Ascending aorta (tissue), 2 donors: ENCODE measurements around the gene ST6GALNAC3. TPM values are rescaled to one million over a fixed set of nuclear protein-coding genes. Genes with fewer than 3 reads are reported as not detected.

Source experiments
- DNase-seq, 2 donors: peaks; one replicate each; pipeline ENCODE4 v3.0.0-alpha.2; 2019; ENCODE audit warnings: low spot score in 2 of 2
- H3K27ac ChIP-seq, 2 donors: fragments of 200-600 bp; sonication (generic); one replicate each; pipeline ENCODE4 v1.5.1; 2016 to 2017; ENCODE audit warnings: mild to moderate bottlenecking in 1 of 2
- H3K27me3 ChIP-seq: fragments of 200-600 bp; sonication (generic); one replicate; pipeline ENCODE4 v1.5.1; 2017
- H3K36me3 ChIP-seq, 2 donors: fragments of 200-600 bp; sonication (generic); one replicate each; pipeline ENCODE4 v1.5.1; 2016
- H3K4me1 ChIP-seq, 2 donors: fragments of 200-600 bp; sonication (generic); one replicate each; pipeline ENCODE4 v1.5.1; 2016 to 2017; ENCODE audit warnings: mild to moderate bottlenecking in 1 of 2
- H3K4me3 ChIP-seq, 2 donors: fragments of 200-600 bp; sonication (generic); one replicate each; pipeline ENCODE4 v1.5.1; 2016 to 2017; ENCODE audit warnings: mild to moderate bottlenecking in 1 of 2
- H3K9me3 ChIP-seq, 2 donors: fragments of 200-600 bp; sonication (generic); one replicate each; pipeline ENCODE4 v1.5.1; 2016
- intact Hi-C: fragments of 100-400 bp; cut with DNase I; formaldehyde crosslinking; loops from one replicate; pipeline ENCODE4 v1.15.1; 2023
- total RNA-seq: library from RNA; depleted of rRNA; stranded (reverse); fragments of >200 nt; gene quantifications from one replicate; pipeline ENCODE4 v1.1.0, GENCODE V29; 2016
- TF ChIP-seq, protein P1 (sequence below), 3 experiments: fragments of 200-600 bp in 2 of 3; fragments of 450-650 bp in 1 of 3; sonication (generic) in 2 of 3; IDR thresholded peaks; one replicate each; pipeline ENCODE4 v1.5.1; 2016 to 2019; ENCODE audit warnings: antibody characterized with exemption in 3 of 3, mild to moderate bottlenecking in 1 of 3, moderate library complexity in 1 of 3

Gene ST6GALNAC3
- total RNA-seq, 1 donor from 2014 or later = 34.5 TPM

DNA sequence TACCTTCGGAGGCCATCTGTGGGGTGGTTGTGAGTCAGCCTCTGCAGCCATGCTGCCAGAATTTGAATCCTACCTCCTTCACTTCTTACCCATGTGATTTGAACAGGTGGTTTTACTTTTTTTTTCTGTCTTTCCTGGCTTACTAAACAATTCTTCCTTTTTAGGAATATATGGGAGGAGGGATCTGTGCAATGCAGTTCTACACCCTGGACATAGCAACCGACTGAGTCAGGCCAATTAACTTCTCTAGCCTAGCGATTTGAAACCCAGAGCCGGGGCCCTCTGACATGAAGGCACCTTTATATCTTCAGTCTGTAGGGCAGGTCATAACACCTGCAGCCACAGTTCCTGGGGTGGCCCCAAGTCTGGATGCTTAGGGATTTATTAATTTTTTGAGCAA, 83.6 kb downstream of the ST6GALNAC3 start:
- Histone ChIP-seq H3K4me1 (peaks cover 0 to 4% of the 10 kb centered on the region in 2 donors), H3K27me3 (no peaks in the 10 kb centered on the region), H3K36me3 (no peaks in the 10 kb centered on the region), H3K4me3 (no peak overlapping the region), H3K27ac (no peak overlapping the region), H3K9me3 (no peaks in the 10 kb centered on the region)
- TF ChIP-seq, protein P1, sequence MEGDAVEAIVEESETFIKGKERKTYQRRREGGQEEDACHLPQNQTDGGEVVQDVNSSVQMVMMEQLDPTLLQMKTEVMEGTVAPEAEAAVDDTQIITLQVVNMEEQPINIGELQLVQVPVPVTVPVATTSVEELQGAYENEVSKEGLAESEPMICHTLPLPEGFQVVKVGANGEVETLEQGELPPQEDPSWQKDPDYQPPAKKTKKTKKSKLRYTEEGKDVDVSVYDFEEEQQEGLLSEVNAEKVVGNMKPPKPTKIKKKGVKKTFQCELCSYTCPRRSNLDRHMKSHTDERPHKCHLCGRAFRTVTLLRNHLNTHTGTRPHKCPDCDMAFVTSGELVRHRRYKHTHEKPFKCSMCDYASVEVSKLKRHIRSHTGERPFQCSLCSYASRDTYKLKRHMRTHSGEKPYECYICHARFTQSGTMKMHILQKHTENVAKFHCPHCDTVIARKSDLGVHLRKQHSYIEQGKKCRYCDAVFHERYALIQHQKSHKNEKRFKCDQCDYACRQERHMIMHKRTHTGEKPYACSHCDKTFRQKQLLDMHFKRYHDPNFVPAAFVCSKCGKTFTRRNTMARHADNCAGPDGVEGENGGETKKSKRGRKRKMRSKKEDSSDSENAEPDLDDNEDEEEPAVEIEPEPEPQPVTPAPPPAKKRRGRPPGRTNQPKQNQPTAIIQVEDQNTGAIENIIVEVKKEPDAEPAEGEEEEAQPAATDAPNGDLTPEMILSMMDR (IDR thresholded peaks at IDR 0.05) = no peak
- intact Hi-C loops = no loop called here
- no peak for DNase-seq

DNA sequence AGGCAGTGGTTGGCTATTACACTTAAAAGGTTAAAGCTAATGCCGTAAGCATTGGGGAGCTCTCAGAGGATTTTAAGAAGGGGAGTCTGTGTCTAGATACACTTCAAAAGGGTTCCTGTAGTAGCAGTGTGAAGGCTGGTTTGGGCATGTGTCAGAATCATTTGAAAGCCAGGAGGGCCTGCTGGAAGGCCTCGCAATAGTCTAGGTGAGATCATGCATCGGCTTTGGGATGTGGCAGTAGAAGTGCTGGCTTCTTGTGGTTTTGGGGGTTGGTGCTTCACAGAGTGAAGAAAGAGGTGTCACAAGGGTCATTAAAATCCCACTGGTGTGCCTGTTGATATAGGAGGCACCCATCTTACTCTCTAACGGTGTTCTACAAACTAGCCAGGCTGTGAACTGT, 85.7 kb downstream of the ST6GALNAC3 start:
- Histone ChIP-seq H3K4me1 (no peaks in the 10 kb centered on the region), H3K9me3 (no peaks in the 10 kb centered on the region), H3K27ac (no peak overlapping the region), H3K4me3 (no peak overlapping the region), H3K36me3 (no peaks in the 10 kb centered on the region), H3K27me3 (no peaks in the 10 kb centered on the region)
- TF ChIP-seq, protein P1 (IDR thresholded peaks at IDR 0.05) = no peak
- no peak for DNase-seq
- intact Hi-C loops = no loop called here

DNA sequence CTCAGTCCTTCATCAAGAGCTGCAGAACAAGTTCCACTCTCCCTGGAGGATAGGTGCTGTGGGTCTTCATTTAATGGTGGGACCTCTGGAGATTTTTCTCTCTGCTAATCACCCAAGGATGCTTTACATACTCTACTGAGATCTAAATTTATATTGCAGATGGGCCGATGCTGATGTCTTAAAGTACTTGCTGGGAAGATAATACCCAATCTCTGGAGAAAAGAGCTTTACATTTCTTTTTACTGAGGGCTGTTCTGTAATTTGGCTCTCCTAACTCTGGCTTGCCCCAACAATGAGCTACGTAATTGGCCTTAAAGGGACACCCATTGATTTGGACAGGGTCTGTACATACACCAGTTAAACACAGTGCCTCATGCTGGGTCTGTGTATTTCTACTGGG, 86.9 kb downstream of the ST6GALNAC3 start:
- Histone ChIP-seq H3K27ac (no peak overlapping the region), H3K27me3 (no peaks in the 10 kb centered on the region), H3K9me3 (no peaks in the 10 kb centered on the region), H3K36me3 (no peaks in the 10 kb centered on the region), H3K4me1 (no peaks in the 10 kb centered on the region), H3K4me3 (no peak overlapping the region)
- intact Hi-C loops = no loop called here
- TF ChIP-seq, protein P1 (IDR thresholded peaks at IDR 0.05) = no peak
- DNase-seq = no peak

DNA sequence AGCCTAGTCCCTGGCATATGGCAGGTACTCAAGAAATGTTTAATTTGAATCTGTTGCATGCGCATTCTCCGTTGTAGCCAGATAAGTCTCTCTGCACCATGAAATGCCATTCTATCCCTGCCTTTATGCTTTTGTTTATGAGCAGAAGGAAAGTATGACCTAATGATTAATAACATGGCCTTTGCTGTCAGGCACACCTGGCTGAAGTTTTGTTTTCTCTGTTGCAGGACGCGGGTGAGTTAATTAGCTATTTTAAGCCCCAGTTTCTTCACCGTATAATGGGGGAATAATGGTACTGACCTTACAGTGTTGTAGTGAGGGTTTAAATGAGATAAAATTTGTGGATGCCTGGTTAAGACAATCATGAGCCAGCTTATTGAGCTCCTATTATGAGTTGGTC, 87.7 kb downstream of the ST6GALNAC3 start:
- Histone ChIP-seq H3K4me1 (no peaks in the 10 kb centered on the region), H3K36me3 (no peaks in the 10 kb centered on the region), H3K9me3 (no peaks in the 10 kb centered on the region), H3K27ac (no peak overlapping the region), H3K4me3 (no peak overlapping the region), H3K27me3 (no peaks in the 10 kb centered on the region)
- intact Hi-C loops = no loop called here
- DNase-seq = no peak
- TF ChIP-seq, protein P1 (IDR thresholded peaks at IDR 0.05) = no peak

DNA sequence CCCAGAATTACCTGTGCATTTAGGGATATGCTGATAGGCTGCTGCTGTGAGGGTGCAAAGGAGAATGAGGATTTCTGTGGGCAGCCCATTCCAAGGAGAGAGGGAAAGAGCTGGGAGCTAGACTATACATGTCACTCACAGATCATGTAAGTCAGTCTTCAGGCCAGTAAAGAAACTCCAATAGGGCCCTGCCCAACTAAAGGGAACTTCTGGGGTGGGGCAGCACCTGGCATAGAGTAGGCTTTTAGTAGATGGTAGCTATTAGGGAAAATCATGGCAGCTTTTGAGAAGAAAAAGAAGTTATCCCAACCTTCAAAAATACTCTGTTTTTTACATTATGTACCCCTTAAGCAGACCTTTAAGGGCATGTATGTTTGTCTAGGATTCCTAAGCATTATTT, 89.6 kb downstream of the ST6GALNAC3 start:
- DNase-seq = no peak
- intact Hi-C loops = no loop called here
- Histone ChIP-seq H3K4me1 (no peaks in the 10 kb centered on the region), H3K4me3 (no peak overlapping the region), H3K27ac (no peak overlapping the region), H3K27me3 (no peaks in the 10 kb centered on the region), H3K9me3 (peaks cover 0 to 13% of the 10 kb centered on the region in 2 donors), H3K36me3 (no peaks in the 10 kb centered on the region)
- TF ChIP-seq, protein P1 (IDR thresholded peaks at IDR 0.05) = no peak

DNA sequence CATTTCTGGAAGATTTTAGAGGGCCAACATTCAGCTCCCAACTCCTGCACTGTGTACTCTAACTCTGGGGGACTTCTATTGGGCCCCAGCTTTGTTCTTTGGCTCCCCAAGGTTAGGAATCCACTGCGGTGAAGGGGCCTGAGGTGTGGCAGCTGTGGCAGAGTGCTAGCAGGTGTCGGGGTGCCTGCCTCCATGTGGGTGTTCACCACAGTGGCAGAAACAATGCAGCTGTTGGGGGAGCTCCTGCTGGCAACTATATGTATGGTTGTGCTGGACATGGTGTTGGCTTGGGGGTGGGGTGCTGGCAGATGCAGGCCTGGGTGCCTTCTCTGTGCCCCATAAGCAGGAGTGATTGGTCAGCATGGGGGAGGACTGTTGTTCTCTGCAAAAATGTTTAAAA, 95.5 kb downstream of the ST6GALNAC3 start:
- no peak for DNase-seq
- Histone ChIP-seq H3K9me3 (peaks cover 0 to 21% of the 10 kb centered on the region in 2 donors), H3K27me3 (no peaks in the 10 kb centered on the region), H3K36me3 (no peaks in the 10 kb centered on the region), H3K4me1 (no peaks in the 10 kb centered on the region), H3K4me3 (no peak overlapping the region), H3K27ac (no peak overlapping the region)
- TF ChIP-seq, protein P1 (IDR thresholded peaks at IDR 0.05) = no peak
- intact Hi-C loops = no loop called here
